Measurements from ENCODE around the gene CCDC117.
"Not testable (repeated sequence)": the region's sequence is repeated elsewhere in the genome, so short reads cannot be mapped to it uniquely, and the experiment has no call there.

CCDC117 gene

GRCh38 chr22:28798810-28799605, 26.5 kb downstream of the CCDC117 start:
- peak; percentile 92 for DNase-seq (ENCODE audit: extremely low read depth, low read depth)

GRCh38 chr22:28799606-28800307, 27.3 kb downstream of the CCDC117 start:
- no peak for TF ChIP-seq CTCF (IDR thresholded peaks at IDR 0.05; ENCODE audit: low read depth, low read length)
- DNase-seq (ENCODE audit: extremely low read depth, low read depth), result peak; percentile 45

More at GRCh38 chr22:28798810-28799605, 26.5 kb downstream of the CCDC117 start:
- TF ChIP-seq CTCF (IDR thresholded peaks at IDR 0.05; ENCODE audit: low read depth, low read length), result no peak

GRCh38 chr22:28800308-28801041, 28.0 kb downstream of the CCDC117 start, which contains the start of gene XBP1:
Gene XBP1 (minus strand): TSS chr22:28800569.
- peak; percentile 88 for DNase-seq (ENCODE audit: extremely low read depth, low read depth)
- no peak for TF ChIP-seq CTCF (IDR thresholded peaks at IDR 0.05; ENCODE audit: low read depth, low read length)

- no peak for DNase-seq (ENCODE audit: extremely low read depth, low read depth)
- no peak for TF ChIP-seq CTCF (IDR thresholded peaks at IDR 0.05; ENCODE audit: low read depth, low read length)
Observed at GRCh38 chr22:28801845-28802594, 29.5 kb downstream of the CCDC117 start.

GRCh38 chr22:28802595-28803123, 30.2 kb downstream of the CCDC117 start:
- no peak for TF ChIP-seq CTCF (IDR thresholded peaks at IDR 0.05; ENCODE audit: low read depth, low read length)
- no peak for DNase-seq (ENCODE audit: extremely low read depth, low read depth)

- not testable (repeated sequence) for DNase-seq (ENCODE audit: extremely low read depth, low read depth)
Observed at GRCh38 chr22:28805426-28805825, 32.9 kb downstream of the CCDC117 start.
